ENCODE data around the gene ETV6. TPM values are rescaled to one million over a fixed set of nuclear protein-coding genes. Genes with fewer than 3 reads are reported as not detected.
"Not testable (repeated sequence)": the region's sequence is repeated elsewhere in the genome, so short reads cannot be mapped to it uniquely, and the experiment has no call there.

Gene ETV6
- total RNA-seq, 6 experiments from 2014 or later, result 7.2 to 28.3 (median 11.0) TPM

DNA sequence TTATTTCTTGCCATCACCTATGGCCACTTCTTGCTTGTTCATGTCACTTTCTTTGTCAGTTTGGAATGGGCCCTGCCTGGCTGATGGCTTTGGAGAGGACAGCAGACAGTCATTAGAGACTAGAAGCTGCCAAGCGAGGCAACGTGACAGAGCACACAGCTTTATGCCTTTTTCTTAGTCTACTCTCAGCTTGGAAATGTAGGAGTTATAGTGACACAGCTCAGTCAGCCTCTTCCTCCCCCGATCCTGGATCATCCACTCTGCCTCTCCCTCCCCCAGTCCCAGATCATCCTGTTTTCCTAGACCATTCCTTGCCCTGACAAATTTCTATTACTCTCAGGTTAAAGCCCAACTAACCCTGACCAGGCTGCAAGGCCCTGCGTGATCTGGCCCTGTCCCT lies 26.6 kb downstream of the ETV6 start:
- no peak overlapping the region for H3K27ac ChIP-seq
- intact Hi-C loops (cut with DNase I), result no loop called here
- no peak for TF ChIP-seq POLR2A (IDR thresholded peaks at IDR 0.05)
- TF ChIP-seq, protein P1, sequence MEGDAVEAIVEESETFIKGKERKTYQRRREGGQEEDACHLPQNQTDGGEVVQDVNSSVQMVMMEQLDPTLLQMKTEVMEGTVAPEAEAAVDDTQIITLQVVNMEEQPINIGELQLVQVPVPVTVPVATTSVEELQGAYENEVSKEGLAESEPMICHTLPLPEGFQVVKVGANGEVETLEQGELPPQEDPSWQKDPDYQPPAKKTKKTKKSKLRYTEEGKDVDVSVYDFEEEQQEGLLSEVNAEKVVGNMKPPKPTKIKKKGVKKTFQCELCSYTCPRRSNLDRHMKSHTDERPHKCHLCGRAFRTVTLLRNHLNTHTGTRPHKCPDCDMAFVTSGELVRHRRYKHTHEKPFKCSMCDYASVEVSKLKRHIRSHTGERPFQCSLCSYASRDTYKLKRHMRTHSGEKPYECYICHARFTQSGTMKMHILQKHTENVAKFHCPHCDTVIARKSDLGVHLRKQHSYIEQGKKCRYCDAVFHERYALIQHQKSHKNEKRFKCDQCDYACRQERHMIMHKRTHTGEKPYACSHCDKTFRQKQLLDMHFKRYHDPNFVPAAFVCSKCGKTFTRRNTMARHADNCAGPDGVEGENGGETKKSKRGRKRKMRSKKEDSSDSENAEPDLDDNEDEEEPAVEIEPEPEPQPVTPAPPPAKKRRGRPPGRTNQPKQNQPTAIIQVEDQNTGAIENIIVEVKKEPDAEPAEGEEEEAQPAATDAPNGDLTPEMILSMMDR (IDR thresholded peaks at IDR 0.05), result no peak
- 75% methylated on average over 3 of the region's 4 CpGs for WGBS (ENCODE audit: insufficient coverage, low coverage, low lambda C conversion rate, missing lambda C conversion rate)
- no peaks in the 10 kb centered on the region for H3K36me3 ChIP-seq
- H3K9me3 ChIP-seq, result no peaks in the 10 kb centered on the region
- peaks cover 0 to 30% (median 4%) of the 10 kb centered on the region in 4 donors for H3K4me1 ChIP-seq
- DNase-seq, result no peak
- no peaks in the 10 kb centered on the region for H3K27me3 ChIP-seq
- H3K4me3 ChIP-seq, result no peak overlapping the region
- ATAC-seq, result no peak

- no peaks in the 10 kb centered on the region for H3K9me3 ChIP-seq
- no peak for TF ChIP-seq POLR2A (IDR thresholded peaks at IDR 0.05)
- TF ChIP-seq, protein P1 (IDR thresholded peaks at IDR 0.05), result no peak
- WGBS (ENCODE audit: insufficient coverage, low coverage, low lambda C conversion rate, missing lambda C conversion rate), result 66% methylated on average over 4 of the region's 4 CpGs
- H3K4me3 ChIP-seq, result no peak overlapping the region
- intact Hi-C loops (cut with DNase I), result no loop called here
- H3K36me3 ChIP-seq, result no peaks in the 10 kb centered on the region
- H3K27ac ChIP-seq, result no peak overlapping the region
- no peak for ATAC-seq
- peaks cover 0 to 30% (median 4%) of the 10 kb centered on the region in 4 donors for H3K4me1 ChIP-seq
- DNase-seq, result no peak
- H3K27me3 ChIP-seq, result no peaks in the 10 kb centered on the region
Measured at GRCh38 chr12:11677093-11677492, 27.6 kb downstream of the ETV6 start.

GRCh38 chr12:11677752-11678151 lies 28.3 kb downstream of the ETV6 start:
- DNase-seq (no peak), ATAC-seq (no peak)
- H3K4me1 ChIP-seq, result peaks cover 0 to 25% (median 3%) of the 10 kb centered on the region in 4 donors
- no peaks in the 10 kb centered on the region for H3K9me3 ChIP-seq
- no peaks in the 10 kb centered on the region for H3K27me3 ChIP-seq
- no peaks in the 10 kb centered on the region for H3K36me3 ChIP-seq
- WGBS (ENCODE audit: insufficient coverage, low coverage, low lambda C conversion rate, missing lambda C conversion rate), result 97% methylated on average over 4 of the region's 7 CpGs
- TF ChIP-seq POLR2A (IDR thresholded peaks at IDR 0.05), result no peak
- TF ChIP-seq, protein P1 (IDR thresholded peaks at IDR 0.05), result no peak
- H3K27ac ChIP-seq, result no peak overlapping the region
- no peak overlapping the region for H3K4me3 ChIP-seq
- intact Hi-C loops (cut with DNase I), result no loop called here

DNA sequence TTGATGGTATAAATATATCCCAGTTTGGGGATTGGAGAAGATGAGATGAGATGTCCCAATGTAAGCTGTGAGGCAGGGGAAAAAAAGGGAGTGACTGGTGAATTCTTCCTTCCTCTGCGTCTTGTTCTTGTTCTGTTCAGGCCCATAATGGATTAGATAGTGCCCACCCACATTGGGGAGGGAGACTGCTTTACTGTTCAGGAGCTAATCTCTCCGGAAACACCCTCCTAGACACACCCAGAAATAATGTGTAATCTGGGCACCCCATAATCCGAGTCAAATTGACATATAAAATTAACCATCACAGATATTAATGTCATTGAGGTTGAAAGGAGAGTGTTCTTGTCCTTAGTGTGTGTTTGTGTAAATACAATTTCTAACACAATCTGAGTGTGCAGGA lies 29.3 kb downstream of the ETV6 start:
- Histone ChIP-seq H3K27me3 (no peaks in the 10 kb centered on the region), H3K4me3 (no peak overlapping the region), H3K4me1 (peaks cover 0 to 15% (median 0%) of the 10 kb centered on the region in 4 donors), H3K27ac (no peak overlapping the region), H3K9me3 (no peaks in the 10 kb centered on the region), H3K36me3 (no peaks in the 10 kb centered on the region)
- intact Hi-C loops (cut with DNase I), result no loop called here
- ATAC-seq (no peak), DNase-seq (no peak)
- 69% methylated on average over 2 of the region's 3 CpGs for WGBS (ENCODE audit: insufficient coverage, low coverage, low lambda C conversion rate, missing lambda C conversion rate)
- no peak for TF ChIP-seq POLR2A (IDR thresholded peaks at IDR 0.05)
- TF ChIP-seq, protein P1 (IDR thresholded peaks at IDR 0.05), result no peak

- ATAC-seq (no peak), DNase-seq (no peak)
- H3K27ac ChIP-seq, result no peak overlapping the region
- TF ChIP-seq, protein P1 (IDR thresholded peaks at IDR 0.05), result no peak
- TF ChIP-seq POLR2A (IDR thresholded peaks at IDR 0.05), result no peak
- WGBS (ENCODE audit: insufficient coverage, low coverage, low lambda C conversion rate, missing lambda C conversion rate), result 53% methylated on average over 2 of the region's 2 CpGs
- H3K4me3 ChIP-seq, result no peak overlapping the region
- no peaks in the 10 kb centered on the region for H3K9me3 ChIP-seq
- H3K4me1 ChIP-seq, result peaks cover 0 to 8% (median 0%) of the 10 kb centered on the region in 4 donors
- H3K36me3 ChIP-seq, result no peaks in the 10 kb centered on the region
- intact Hi-C loops (cut with DNase I), result no loop called here
- H3K27me3 ChIP-seq, result no peaks in the 10 kb centered on the region
Measured at GRCh38 chr12:11681207-11681606, 31.7 kb downstream of the ETV6 start.

DNA sequence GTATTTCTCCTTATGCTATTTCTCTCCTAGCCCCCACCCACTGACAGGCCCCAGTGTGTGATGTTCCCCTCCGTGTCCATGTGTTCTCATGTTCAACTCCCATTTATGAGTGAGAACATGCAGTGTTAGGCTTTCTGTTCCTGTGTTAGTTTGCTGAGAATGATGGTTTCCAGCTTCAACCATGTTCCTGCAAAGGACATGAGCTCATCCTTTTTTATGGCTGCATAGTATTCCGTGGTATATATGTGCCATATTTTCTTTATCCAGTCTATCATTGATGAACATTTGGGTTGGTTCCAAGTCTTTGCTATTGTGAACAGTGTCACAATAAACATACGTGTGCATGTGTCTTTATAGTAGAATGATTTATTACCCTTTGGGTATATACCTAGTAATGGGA lies 32.2 kb downstream of the ETV6 start:
- peaks cover 0 to 11% (median 0%) of the 10 kb centered on the region in 4 donors for H3K4me1 ChIP-seq
- H3K27me3 ChIP-seq; H3K27ac ChIP-seq; DNase-seq; intact Hi-C loops (cut with DNase I); H3K4me3 ChIP-seq; H3K36me3 ChIP-seq; ATAC-seq; H3K9me3 ChIP-seq: not testable (repeated sequence)
- WGBS (ENCODE audit: insufficient coverage, low coverage, low lambda C conversion rate, missing lambda C conversion rate), result 90% methylated on average over 3 of the region's 3 CpGs

Data from right lobe of liver (tissue), 6 donors.